HFFc6 (cell line): ENCODE measurements around the gene STK32B. TPM values are rescaled to one million over a fixed set of nuclear protein-coding genes. Genes with fewer than 3 reads are reported as not detected.

Experiments used
- DNase-seq: peaks from one replicate; pipeline ENCODE4 v3.0.0-alpha.2; 2018
- H3K27ac Mint-ChIP-seq: 2 replicates; pipeline ENCODE4 v1.8.0; 2020; ENCODE audit warnings: mild to moderate bottlenecking, mixed read lengths
- H3K27me3 Mint-ChIP-seq: 2 replicates; pipeline ENCODE4 v1.8.0; 2021; ENCODE audit warnings: mild to moderate bottlenecking, moderate library complexity, mixed read lengths; ENCODE audit not compliant: insufficient read depth
- H3K36me3 Mint-ChIP-seq: 2 replicates; pipeline ENCODE4 v1.8.0; 2021; ENCODE audit warnings: low read depth, mixed read lengths
- H3K4me1 Mint-ChIP-seq: 2 replicates; pipeline ENCODE4 v1.8.0; 2020; ENCODE audit warnings: low read depth, mixed read lengths
- H3K4me3 Mint-ChIP-seq: 2 replicates; pipeline ENCODE4 v1.8.0; 2020; ENCODE audit warnings: mild to moderate bottlenecking, moderate library complexity, mixed read lengths
- H3K9me3 Mint-ChIP-seq: 2 replicates; pipeline ENCODE4 v1.8.0; 2020; ENCODE audit warnings: mild to moderate bottlenecking, mixed read lengths
- CTCF ChIP-seq: fragments of 200-600 bp; sonication (generic); IDR thresholded peaks from 2 replicates; pipeline ENCODE4 v1.5.0; 2021; ENCODE audit warnings: antibody characterized with exemption, mild to moderate bottlenecking
- total RNA-seq, 6 experiments: library from RNA; stranded (reverse); fragmentation: NEBNext Ultra II Directional; extraction: Animal tissue kit (Norgen Biotek cat#: 25700); gene quantifications; 2 replicates in 1 of 6; 3 replicates in 5 of 6; pipeline ENCODE4 v1.2.3, GENCODE V29; 2021

STK32B gene
- total RNA-seq, 6 experiments from 2014 or later: 0.14 to 0.33 (median 0.18) TPM; not detected in 1

GRCh38 chr4:5158825-5159224, 107.5 kb downstream of the STK32B start:
- no peak overlapping the region for H3K4me3 Mint-ChIP-seq
- no peak for DNase-seq
- peaks cover 5% of the 10 kb centered on the region for H3K27me3 Mint-ChIP-seq
- no peaks in the 10 kb centered on the region for H3K4me1 Mint-ChIP-seq
- no peak overlapping the region for H3K27ac Mint-ChIP-seq
- no peaks in the 10 kb centered on the region for H3K36me3 Mint-ChIP-seq
- TF ChIP-seq CTCF: no peak
- H3K9me3 Mint-ChIP-seq: peaks cover 39% of the 10 kb centered on the region

- DNase-seq: no peak
- H3K27me3 Mint-ChIP-seq: peaks cover 5% of the 10 kb centered on the region
These were observed 109.4 kb downstream of the STK32B start for GRCh38 chr4:5160668-5161067.

GRCh38 chr4:5162909-5163508, 111.7 kb downstream of the STK32B start:
- Mint-ChIP-seq H3K27ac (no peak overlapping the region), H3K4me1 (no peaks in the 10 kb centered on the region), H3K9me3 (peaks cover 52% of the 10 kb centered on the region), H3K36me3 (no peaks in the 10 kb centered on the region), H3K27me3 (peaks cover 5% of the 10 kb centered on the region), H3K4me3 (no peak overlapping the region)
- TF ChIP-seq CTCF: no peak
- DNase-seq: no peak

More at GRCh38 chr4:5160668-5161067, 109.4 kb downstream of the STK32B start:
- TF ChIP-seq CTCF: no peak
- Mint-ChIP-seq H3K9me3 (peaks cover 40% of the 10 kb centered on the region), H3K27ac (no peak overlapping the region), H3K36me3 (no peaks in the 10 kb centered on the region), H3K4me1 (no peaks in the 10 kb centered on the region), H3K4me3 (no peak overlapping the region)

DNA sequence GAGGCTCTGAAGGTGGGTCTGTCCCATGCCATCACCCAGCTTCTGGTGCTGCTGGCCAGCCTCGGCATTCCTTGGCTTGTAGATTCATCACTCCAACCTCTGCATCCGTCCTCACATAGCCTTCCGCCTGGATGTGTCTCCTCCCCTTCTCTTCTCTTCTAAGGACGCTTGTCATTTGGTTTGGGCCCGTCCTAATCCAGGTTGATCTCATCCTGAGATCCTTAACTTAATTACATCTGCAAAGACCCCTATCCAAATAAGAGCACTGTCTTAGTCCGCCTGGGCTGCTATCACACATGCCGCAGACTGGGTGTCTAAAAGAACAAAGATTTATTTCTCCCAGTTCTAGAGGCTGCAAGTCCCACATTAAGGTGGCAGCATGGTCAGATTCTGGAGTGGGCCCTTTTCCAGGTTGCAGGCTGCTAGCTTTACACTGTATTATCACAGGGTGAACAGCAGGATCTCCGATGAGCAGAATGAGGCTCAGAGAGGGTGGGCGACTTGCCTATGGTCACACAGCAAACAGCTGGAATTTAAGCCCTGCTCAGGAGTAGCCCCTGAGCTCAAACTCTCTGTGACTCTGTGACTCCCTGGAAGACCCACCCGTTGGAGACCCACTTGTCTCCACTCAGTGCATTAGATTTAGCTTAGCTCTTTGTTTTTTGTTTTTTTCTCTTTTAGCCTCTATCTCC, 113.1 kb downstream of the STK32B start:
- TF ChIP-seq CTCF: no peak
- Mint-ChIP-seq H3K4me1 (no peaks in the 10 kb centered on the region), H3K27me3 (peaks cover 1% of the 10 kb centered on the region; the same call in 1 of the 2 replicates), H3K4me3 (no peak overlapping the region), H3K9me3 (peaks cover 56% of the 10 kb centered on the region), H3K27ac (no peak overlapping the region), H3K36me3 (no peaks in the 10 kb centered on the region)
- DNase-seq: no peak

DNA sequence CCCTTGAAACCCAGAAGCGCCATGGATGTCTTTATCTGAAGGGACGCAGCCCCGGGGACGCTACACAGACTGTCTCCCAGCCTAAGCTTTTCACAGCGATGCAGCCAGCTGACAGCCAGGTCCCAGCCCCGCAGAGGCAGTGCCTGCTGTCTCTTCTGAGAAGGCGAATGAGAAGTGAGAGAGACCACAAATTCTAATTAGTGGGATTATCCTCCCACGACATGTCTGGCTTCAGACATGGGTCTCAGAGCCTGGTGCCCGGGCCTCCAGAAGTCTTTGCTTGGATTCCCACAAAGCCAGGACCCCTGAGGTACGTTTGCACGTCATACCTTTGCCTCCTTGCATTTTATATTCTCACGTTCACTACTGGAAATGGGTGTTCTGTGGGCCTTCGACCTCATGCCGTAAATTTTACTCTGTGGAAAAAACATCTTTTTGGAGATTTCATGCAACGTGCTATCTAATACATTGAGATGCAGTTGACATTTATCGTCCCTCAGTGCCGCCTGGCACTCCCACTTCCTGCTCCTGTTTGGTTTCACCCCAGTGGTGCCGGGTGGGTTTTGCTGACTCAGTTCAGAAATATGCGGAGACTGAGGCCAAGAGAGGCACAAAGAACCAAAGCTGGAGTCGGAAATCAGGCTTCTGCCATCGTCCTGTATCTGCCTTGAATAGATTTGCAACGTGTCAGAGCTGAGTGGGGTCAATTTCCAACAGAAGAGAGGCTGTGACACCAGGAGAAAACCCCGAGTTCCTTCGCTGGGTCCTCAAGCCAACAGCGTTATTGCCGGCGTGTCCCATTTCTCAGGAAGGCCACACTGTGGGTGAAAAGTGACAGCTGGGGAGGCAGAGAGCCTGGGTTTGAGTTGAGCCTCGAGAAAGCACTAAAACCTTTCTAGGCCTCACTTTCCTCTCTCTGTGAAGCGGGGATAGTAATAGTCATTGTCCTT, 114.4 kb downstream of the STK32B start:
- Mint-ChIP-seq H3K27ac (no peak overlapping the region), H3K4me1 (no peaks in the 10 kb centered on the region), H3K36me3 (no peaks in the 10 kb centered on the region), H3K9me3 (peaks cover 52% of the 10 kb centered on the region), H3K4me3 (no peak overlapping the region), H3K27me3 (peaks cover 1% of the 10 kb centered on the region; the same call in 1 of the 2 replicates)
- DNase-seq: no peak
- no peak for TF ChIP-seq CTCF
